Activated CD4-positive, alpha-beta T cell treated with anti-CD3 and anti-CD28 coated beads, Interleukin-2, Interleukin-4, amounts not matched to agents 100 ng/mL and 50 ng/mL, durations not matched to agents 16 hours and 8 hours (primary cell): ENCODE measurements around the gene SOWAHA.

Experiments
- DNase-seq: peaks from one replicate; pipeline ENCODE4 v3.0.0-alpha.2; 2020; ENCODE audit warnings: low spot score

Gene SOWAHA

GRCh38 chr5:132825834-132826391, 12.8 kb downstream of the SOWAHA start:
- DNase-seq, result no peak

GRCh38 chr5:132826424-132827082, 13.5 kb downstream of the SOWAHA start:
- DNase-seq, result no peak

DNA sequence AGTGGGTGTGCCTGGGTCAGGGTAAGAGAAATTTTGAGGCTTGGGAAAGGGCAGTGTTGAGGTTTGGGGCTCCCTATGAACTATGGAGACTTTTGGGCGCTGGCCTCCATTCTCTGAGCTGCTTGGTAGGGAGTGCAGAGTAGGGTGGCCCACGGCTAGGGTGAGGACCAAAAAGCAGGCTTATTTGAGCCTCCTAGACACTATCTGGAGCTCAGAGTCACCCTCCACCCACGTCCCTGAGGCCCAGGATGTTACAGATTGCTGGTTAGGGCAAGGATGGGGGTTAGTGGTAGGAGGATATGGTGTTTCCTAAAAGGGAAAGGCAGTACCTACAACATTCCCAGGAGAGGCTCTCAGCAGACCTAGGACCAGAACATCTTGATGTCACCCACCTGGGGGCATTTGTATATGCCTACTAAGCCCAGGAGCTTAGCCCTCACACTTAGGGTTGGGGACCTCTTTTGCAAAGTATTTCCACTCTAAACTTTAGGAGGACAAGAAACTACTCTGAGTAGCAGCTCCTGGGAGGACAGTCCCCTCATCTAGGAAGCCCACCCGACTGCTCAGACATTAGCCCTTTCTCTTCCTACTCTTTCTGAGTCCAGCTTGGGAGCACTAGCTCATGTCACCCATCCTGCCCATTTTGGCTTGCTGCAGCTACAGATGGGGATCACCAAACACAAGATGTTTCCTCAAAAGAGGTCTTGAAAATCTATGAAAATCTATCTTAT, 15.0 kb downstream of the SOWAHA start:
- DNase-seq, result no peak

GRCh38 chr5:132828846-132829494, 15.9 kb downstream of the SOWAHA start:
- no peak for DNase-seq

GRCh38 chr5:132829742-132830435, 16.8 kb downstream of the SOWAHA start:
- peak; percentile 68 for DNase-seq

- no peak for DNase-seq
Measured at GRCh38 chr5:132830436-132831094, 17.5 kb downstream of the SOWAHA start, which contains the start of gene SHROOM1. Gene SHROOM1 (minus strand): TSS chr5:132830647. CDS start chr5:132826140, 4,507 bp downstream.

- DNase-seq, result no peak
Measured at GRCh38 chr5:132831095-132831860, 18.2 kb downstream of the SOWAHA start.

GRCh38 chr5:132832612-132833011, 19.5 kb downstream of the SOWAHA start:
- DNase-seq, result no peak

- DNase-seq, result no peak
Measured at GRCh38 chr5:132834057-132834456, 21.0 kb downstream of the SOWAHA start.

DNA sequence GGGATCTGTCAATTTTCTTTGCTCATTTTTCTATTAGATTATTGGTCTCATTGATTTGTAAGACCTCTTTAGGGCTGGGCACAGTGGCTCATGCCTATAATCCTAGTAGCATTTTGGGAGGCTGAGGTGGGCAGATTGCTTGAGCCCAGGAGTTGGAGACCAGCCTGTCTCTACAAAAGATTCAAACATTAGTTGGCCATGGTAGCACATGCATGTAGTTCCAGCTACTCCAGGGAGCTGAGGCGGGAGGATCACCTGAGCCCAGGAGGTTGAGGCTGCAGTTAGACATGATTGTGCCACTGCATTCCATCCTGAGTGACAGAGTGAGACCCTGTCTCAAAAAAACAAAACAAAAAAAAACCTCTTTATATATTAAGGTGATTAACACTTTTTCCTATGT, 23.8 kb downstream of the SOWAHA start:
- DNase-seq, result no peak

DNA sequence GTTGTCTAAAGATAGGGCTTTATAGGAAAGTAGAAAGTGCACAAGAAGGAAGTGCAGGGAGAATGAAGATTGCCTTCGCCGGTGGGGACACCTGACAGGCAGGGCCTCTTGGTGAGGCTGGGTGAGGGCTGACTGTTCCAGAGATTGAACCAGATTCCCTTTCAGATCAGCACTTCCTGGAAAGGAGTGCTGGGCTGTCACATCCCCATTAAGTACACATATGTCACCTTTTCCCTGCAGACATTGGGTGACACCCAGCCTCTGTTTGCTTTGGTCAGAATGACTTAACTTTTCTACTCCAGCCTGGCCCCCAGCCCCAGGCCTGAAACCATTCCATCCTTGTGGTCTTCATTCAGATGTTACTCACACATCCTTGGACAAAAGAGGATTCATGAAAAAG, 24.8 kb downstream of the SOWAHA start:
- no peak for DNase-seq

- no peak for DNase-seq
Measured at GRCh38 chr5:132838516-132839282, 25.6 kb downstream of the SOWAHA start.

- DNase-seq, result no peak
Measured at GRCh38 chr5:132839426-132840301, 26.6 kb downstream of the SOWAHA start.

GRCh38 chr5:132840313-132840712, 27.2 kb downstream of the SOWAHA start:
- DNase-seq, result no peak

DNA sequence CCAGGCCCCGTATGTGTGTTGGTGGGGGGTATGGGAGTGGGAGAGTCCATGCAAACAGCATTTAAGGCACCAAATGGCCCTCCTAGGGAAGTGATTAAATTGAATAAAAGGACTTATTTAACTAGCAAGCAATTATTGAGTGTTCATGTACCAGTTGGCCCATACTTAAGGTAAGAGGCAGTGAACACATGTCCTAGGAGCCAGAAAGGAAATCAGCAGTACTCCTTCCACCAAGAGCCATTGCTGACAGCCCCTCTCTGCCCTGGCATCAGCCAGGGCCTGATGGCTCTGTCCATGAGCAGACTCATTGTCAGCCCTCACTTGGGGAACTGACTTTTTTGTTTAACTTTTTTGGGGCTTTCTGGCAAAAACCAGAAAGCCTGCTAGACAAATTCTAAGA, 27.8 kb downstream of the SOWAHA start:
- no peak for DNase-seq

DNA sequence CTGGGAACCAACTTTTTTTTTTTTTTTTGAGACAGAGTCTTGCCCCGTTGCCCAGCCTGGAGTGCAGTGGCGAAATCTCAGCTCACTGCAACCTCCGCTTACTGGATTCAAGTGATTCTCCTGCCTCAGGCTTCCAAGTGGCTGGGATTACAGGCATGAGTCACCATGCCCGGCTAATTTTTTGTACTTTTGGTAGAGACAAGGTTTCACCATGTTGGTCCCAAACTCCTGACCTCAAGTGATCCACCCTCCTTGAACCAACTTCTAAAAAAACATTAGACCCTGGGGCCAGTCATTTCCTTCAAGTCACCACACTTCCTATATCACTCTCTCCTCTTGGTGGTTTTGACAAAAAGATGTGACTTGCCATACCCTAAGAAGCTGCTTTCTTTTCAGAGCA, 28.2 kb downstream of the SOWAHA start:
- DNase-seq, result no peak

DNA sequence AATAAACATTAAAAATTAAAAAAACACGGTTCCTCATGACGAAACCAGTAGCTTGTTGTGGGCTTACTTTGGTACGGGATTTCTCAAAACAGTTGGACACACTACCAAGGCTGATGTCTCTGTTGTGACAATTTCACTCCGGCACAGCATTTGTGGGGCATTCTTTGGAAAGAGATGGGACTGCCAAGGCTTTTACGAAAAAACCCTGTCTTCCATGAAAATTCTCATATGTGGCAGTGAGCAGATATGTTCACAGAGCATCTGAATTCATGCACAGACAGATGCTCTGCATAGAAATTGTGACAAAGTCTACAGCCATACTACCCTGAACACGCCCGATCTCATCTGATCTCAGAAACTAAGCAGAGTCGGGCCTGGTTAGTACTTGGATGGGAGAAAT, 35.2 kb downstream of the SOWAHA start:
- DNase-seq, result no peak

GRCh38 chr5:132849347-132849746, 36.2 kb downstream of the SOWAHA start:
- no peak for DNase-seq

DNA sequence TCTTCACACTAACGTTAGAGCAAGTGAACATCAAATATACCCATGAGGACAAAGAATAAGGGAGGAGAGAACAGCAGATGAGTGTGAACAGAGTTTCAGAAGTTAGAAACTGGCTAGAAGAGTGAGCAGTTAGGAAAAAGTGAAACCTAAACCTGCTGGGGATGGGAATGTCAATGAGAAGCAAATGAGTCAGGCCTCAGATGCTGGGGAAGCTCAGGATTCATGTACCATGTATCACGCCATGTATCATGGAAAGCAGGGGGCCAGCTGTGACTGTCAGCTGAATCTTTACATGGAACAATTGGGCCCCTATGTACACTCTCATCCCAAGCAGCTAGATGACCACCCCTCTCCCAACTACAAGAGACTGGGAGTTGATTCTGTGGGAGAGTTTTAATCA, 37.0 kb downstream of the SOWAHA start:
- DNase-seq, result no peak
